ENCODE data around the gene PACS1.
"Not testable (repeated sequence)": the region's sequence is repeated elsewhere in the genome, so short reads cannot be mapped to it uniquely, and the experiment has no call there.

The PACS1 gene

GRCh38 chr11:66075273-66075672 lies 5.2 kb downstream of the PACS1 start:
- TF ChIP-seq ZNF274 (IDR thresholded peaks at IDR 0.05; ENCODE audit: low read depth, low read length) = no peak
- H3K4me3 ChIP-seq (ENCODE audit: low read length) = no peak overlapping the region

GRCh38 chr11:66076561-66076960 lies 6.5 kb downstream of the PACS1 start:
- no peak for TF ChIP-seq ZNF274 (IDR thresholded peaks at IDR 0.05; ENCODE audit: low read depth, low read length)
- H3K4me3 ChIP-seq (ENCODE audit: low read length) = no peak overlapping the region

GRCh38 chr11:66077927-66078326 lies 7.9 kb downstream of the PACS1 start:
- no peak overlapping the region for H3K4me3 ChIP-seq (ENCODE audit: low read length)
- TF ChIP-seq ZNF274 (IDR thresholded peaks at IDR 0.05; ENCODE audit: low read depth, low read length) = no peak

- H3K4me3 ChIP-seq (ENCODE audit: low read length) = not testable (repeated sequence)
Observed at GRCh38 chr11:66078949-66079348, 8.9 kb downstream of the PACS1 start.

- H3K4me3 ChIP-seq (ENCODE audit: low read length) = no peak overlapping the region
- no peak for TF ChIP-seq ZNF274 (IDR thresholded peaks at IDR 0.05; ENCODE audit: low read depth, low read length)
Observed at GRCh38 chr11:66080055-66080817, 10.2 kb downstream of the PACS1 start.

GRCh38 chr11:66081505-66081904 lies 11.4 kb downstream of the PACS1 start:
- peak overlapping the region; percentile 20; the same call in 1 of the 2 replicates for H3K4me3 ChIP-seq (ENCODE audit: low read length)
- TF ChIP-seq ZNF274 (IDR thresholded peaks at IDR 0.05; ENCODE audit: low read depth, low read length) = no peak

- H3K4me3 ChIP-seq (ENCODE audit: low read length) = no peak overlapping the region
Observed at GRCh38 chr11:66082946-66083698, 13.1 kb downstream of the PACS1 start.

GRCh38 chr11:66083767-66084166 lies 13.7 kb downstream of the PACS1 start:
- H3K4me3 ChIP-seq (ENCODE audit: low read length) = no peak overlapping the region
- TF ChIP-seq ZNF274 (IDR thresholded peaks at IDR 0.05; ENCODE audit: low read depth, low read length) = no peak

More at GRCh38 chr11:66082946-66083698, 13.1 kb downstream of the PACS1 start:
- TF ChIP-seq ZNF274 (IDR thresholded peaks at IDR 0.05; ENCODE audit: low read depth, low read length) = no peak

- H3K4me3 ChIP-seq (ENCODE audit: low read length) = no peak overlapping the region
- TF ChIP-seq ZNF274 (IDR thresholded peaks at IDR 0.05; ENCODE audit: low read depth, low read length) = no peak
Observed at GRCh38 chr11:66084821-66085475, 14.9 kb downstream of the PACS1 start.

- no peak overlapping the region for H3K4me3 ChIP-seq (ENCODE audit: low read length)
- TF ChIP-seq ZNF274 (IDR thresholded peaks at IDR 0.05; ENCODE audit: low read depth, low read length) = no peak
Observed at GRCh38 chr11:66087148-66087908, 17.3 kb downstream of the PACS1 start.

GRCh38 chr11:66089067-66089466 lies 19.0 kb downstream of the PACS1 start:
- TF ChIP-seq ZNF274 (IDR thresholded peaks at IDR 0.05; ENCODE audit: low read depth, low read length) = no peak
- H3K4me3 ChIP-seq (ENCODE audit: low read length) = no peak overlapping the region

GRCh38 chr11:66090288-66090687 lies 20.2 kb downstream of the PACS1 start:
- no peak overlapping the region for H3K4me3 ChIP-seq (ENCODE audit: low read length)
- no peak for TF ChIP-seq ZNF274 (IDR thresholded peaks at IDR 0.05; ENCODE audit: low read depth, low read length)

- H3K4me3 ChIP-seq (ENCODE audit: low read length) = not testable (repeated sequence)
Observed at GRCh38 chr11:66092125-66092524, 22.1 kb downstream of the PACS1 start.

- H3K4me3 ChIP-seq (ENCODE audit: low read length) = not testable (repeated sequence)
Observed at GRCh38 chr11:66099746-66100145, 29.7 kb downstream of the PACS1 start.
